GM18526 (cell line): Measurements from ENCODE around the gene TMED8.

Experiments
- POLR2A ChIP-seq: IDR thresholded peaks from 3 replicates; pipeline ENCODE4 v1.6.1; 2011; ENCODE audit not compliant: insufficient read length; ENCODE audit errors: extremely low read depth

TMED8 gene

GRCh38 chr14:77335576-77335975 lies 41.3 kb downstream of the TMED8 start:
- no peak for TF ChIP-seq POLR2A

- no peak for TF ChIP-seq POLR2A
Observed at GRCh38 chr14:77329872-77330271, 47.0 kb downstream of the TMED8 start.

GRCh38 chr14:77327111-77327510 lies 49.8 kb downstream of the TMED8 start:
- no peak for TF ChIP-seq POLR2A

- no peak for TF ChIP-seq POLR2A
Observed at GRCh38 chr14:77325746-77326094, 51.2 kb downstream of the TMED8 start.

- TF ChIP-seq POLR2A = no peak
Observed at GRCh38 chr14:77324816-77325745, 51.8 kb downstream of the TMED8 start.

- TF ChIP-seq POLR2A = no peak
Observed at GRCh38 chr14:77324289-77324688, 52.6 kb downstream of the TMED8 start.

GRCh38 chr14:77323571-77323970 lies 53.3 kb downstream of the TMED8 start:
- TF ChIP-seq POLR2A = no peak

GRCh38 chr14:77322951-77323350 lies 53.9 kb downstream of the TMED8 start:
- no peak for TF ChIP-seq POLR2A

- no peak for TF ChIP-seq POLR2A
Observed at GRCh38 chr14:77322250-77322902, 54.5 kb downstream of the TMED8 start.

GRCh38 chr14:77320238-77320935 lies 56.5 kb downstream of the TMED8 start, which contains the start of gene POMT2:
Gene POMT2 (minus strand): TSS chr14:77320883. CDS start chr14:77320681, 202 bp downstream.
- TF ChIP-seq POLR2A = peak; percentile 9

GRCh38 chr14:77319422-77319821 lies 57.5 kb downstream of the TMED8 start:
- no peak for TF ChIP-seq POLR2A

- TF ChIP-seq POLR2A = no peak
Observed at GRCh38 chr14:77318006-77318553, 58.8 kb downstream of the TMED8 start.

GRCh38 chr14:77316872-77317301 lies 60.0 kb downstream of the TMED8 start:
- TF ChIP-seq POLR2A = no peak

- no peak for TF ChIP-seq POLR2A
Observed at GRCh38 chr14:77316195-77316505, 60.7 kb downstream of the TMED8 start.
